Thoracic aorta (tissue), 2 donors: Measurements from ENCODE around the gene ANO5. TPM values are rescaled to one million over a fixed set of nuclear protein-coding genes. Genes with fewer than 3 reads are reported as not detected.

Experiments used
- total RNA-seq, 2 donors: library from RNA; depleted of rRNA; stranded (reverse); fragments of >200 nt; gene quantifications; one replicate each; pipeline versions ENCODE4 v1.1.0 to v1.2.3, GENCODE V29; 2016

ANO5 gene
- total RNA-seq, 2 donors from 2014 or later, result 6.5 to 7.9 TPM

Other genes with a start within 250 kb of the ANO5 start
- not detected for gene SLC17A6, start 145.3 kb downstream of the ANO5 start, total RNA-seq